Keratinocyte (primary cell): ENCODE results near the gene MAD1L1. TPM values are rescaled to one million over a fixed set of nuclear protein-coding genes. Genes with fewer than 3 reads are reported as not detected.

ENCODE experiments used
- DNase-seq: peaks from one replicate; pipeline ENCODE4 v3.0.0-alpha.2; 2011; ENCODE audit warnings: low read depth, missing footprints, low spot score
- FAIRE-seq: peaks from 2 replicates; lab custom pipeline; 2011; peaks lifted over from hg19 to GRCh38; lab: Jason Lieb, UNC
- H2AFZ ChIP-seq: 2 replicates; pipeline ENCODE4 v1.6.0; 2012; ENCODE audit warnings: low read length, control low read depth, inconsistent platforms; ENCODE audit not compliant: control insufficient read depth
- H3K27ac ChIP-seq: 2 replicates; pipeline ENCODE4 v1.5.1; 2011; ENCODE audit warnings: low read length; ENCODE audit not compliant: control insufficient read depth, insufficient read depth
- H3K27me3 ChIP-seq: 3 replicates; pipeline ENCODE4 v1.6.0; 2011; ENCODE audit warnings: low read length; ENCODE audit not compliant: control insufficient read depth, insufficient read depth; ENCODE audit errors: extremely low read depth
- H3K36me3 ChIP-seq, 2 experiments: 2 replicates in 1 of 2; 3 replicates in 1 of 2; pipeline ENCODE4 v1.5.1; 2011; ENCODE audit warnings: low read length in 2 of 2, mild to moderate bottlenecking in 1 of 2; ENCODE audit not compliant: control insufficient read depth in 2 of 2, insufficient read depth in 2 of 2; ENCODE audit errors: extremely low read depth in 1 of 2
- H3K4me1 ChIP-seq: 3 replicates; pipeline ENCODE4 v1.5.1; 2011; ENCODE audit warnings: low read length; ENCODE audit not compliant: control insufficient read depth, insufficient read depth; ENCODE audit errors: extremely low read depth
- H3K4me2 ChIP-seq: 3 replicates; pipeline ENCODE4 v1.6.0; 2011; ENCODE audit warnings: low read depth, low read length; ENCODE audit not compliant: control insufficient read depth, insufficient read depth; ENCODE audit errors: extremely low read depth
- H3K4me3 ChIP-seq, 3 experiments: fragments of 200-600 bp in 1 of 3; sonication (generic) in 1 of 3; 2 replicates in 2 of 3; 3 replicates in 1 of 3; pipeline ENCODE4 v1.5.1; 2011 to 2016; ENCODE audit warnings: low read length in 3 of 3, mild to moderate bottlenecking in 3 of 3, control low read depth in 2 of 3, inconsistent platforms in 1 of 3, low read depth in 1 of 3, mixed read lengths in 1 of 3, mixed run types in 1 of 3, moderate library complexity in 1 of 3; ENCODE audit not compliant: control insufficient read depth in 2 of 3, insufficient read depth in 2 of 3; ENCODE audit errors: extremely low read depth in 1 of 3
- H3K79me2 ChIP-seq: 2 replicates; pipeline ENCODE4 v1.6.0; 2012; ENCODE audit warnings: low read length; ENCODE audit not compliant: control insufficient read depth, insufficient read depth
- H3K9ac ChIP-seq: 3 replicates; pipeline ENCODE4 v1.6.0; 2011; ENCODE audit warnings: low read length; ENCODE audit not compliant: control insufficient read depth, insufficient read depth; ENCODE audit errors: extremely low read depth
- H3K9me1 ChIP-seq: 3 replicates; pipeline ENCODE4 v1.6.0; 2011; ENCODE audit warnings: low read length; ENCODE audit not compliant: control insufficient read depth, insufficient read depth; ENCODE audit errors: extremely low read depth
- H3K9me3 ChIP-seq: 2 replicates; pipeline ENCODE4 v1.5.1; 2012; ENCODE audit warnings: low read depth, low read length; ENCODE audit not compliant: control insufficient read depth
- H4K20me1 ChIP-seq: 3 replicates; pipeline ENCODE4 v1.6.0; 2011; ENCODE audit warnings: low read length; ENCODE audit not compliant: control insufficient read depth, insufficient read depth; ENCODE audit errors: extremely low read depth
- CTCF ChIP-seq, 3 experiments: IDR thresholded peaks in 1 of 3; conservative IDR thresholded peaks in 1 of 3; optimal IDR thresholded peaks in 1 of 3; 2 replicates in 2 of 3; 3 replicates in 1 of 3; pipeline versions ENCODE3 to v1.5.1; 2011; ENCODE audit warnings: low read length in 3 of 3, mild to moderate bottlenecking in 3 of 3, moderate library complexity in 2 of 3, control low read depth in 1 of 3, inconsistent platforms in 1 of 3; ENCODE audit not compliant: insufficient read depth in 2 of 3; ENCODE audit errors: extremely low read depth in 1 of 3
- EZH2 ChIP-seq: IDR thresholded peaks from one replicate; pipeline ENCODE4 v1.6.1; 2012; ENCODE audit warnings: inconsistent platforms, mild to moderate bottlenecking, low read length, moderate library complexity
- dilution Hi-C: fragments of 300-500 bp; cut with MboI; formaldehyde crosslinking; loops from one replicate; pipeline ENCODE4 v1.7.0; 2020; ENCODE audit warnings: low sequenced_read_pairs; ENCODE audit not compliant: extremely low pct_ligation_motif_present
- polyA plus RNA-seq, 5 experiments: library from polyadenylated mRNA; depleted of rRNA in 3 of 5; stranded (reverse) in 3 of 5; stranded (forward) in 1 of 5; unstranded in 1 of 5; fragments of >200 nt; gene quantifications; 1 replicate in 1 of 5; 2 replicates in 3 of 5; 3 replicates in 1 of 5; pipeline versions ENCODE4 v1.2.1 to v1.2.3, GENCODE V29; 2011 to 2012; ENCODE audit warnings: missing spikeins in 2 of 5, low read depth in 1 of 5, low replicate concordance in 1 of 5

The MAD1L1 gene
- polyA plus RNA-seq, 1 donor (not counting 4 experiments of a cell fraction or from before 2014, with no cell fraction given): 18.0 TPM

- TF ChIP-seq EZH2 (no peak), CTCF (optimal IDR thresholded peaks at IDR 0.05 in 1 of 3, IDR thresholded peaks at IDR 0.05 in 1 of 3, conservative IDR thresholded peaks at IDR 0.05 in 1 of 3; ENCODE audit: extremely low read depth in 1 of 3, insufficient read depth in 2 of 3, low read length in 3 of 3) (no peak)
- H3K4me2 ChIP-seq: no peak overlapping the region
- H4K20me1 ChIP-seq: no peaks in the 10 kb centered on the region
- H3K27me3 ChIP-seq: no peaks in the 10 kb centered on the region
- H3K79me2 ChIP-seq: no peaks in the 10 kb centered on the region
- no peak overlapping the region for H3K4me3 ChIP-seq
- no peak for FAIRE-seq
- H3K27ac ChIP-seq: no peak overlapping the region
- H3K4me1 ChIP-seq: no peaks in the 10 kb centered on the region
- H3K36me3 ChIP-seq: peaks cover 0 to 10% of the 10 kb centered on the region in 2 experiments
- dilution Hi-C loops: no loop called here
- no peak for DNase-seq
- H2AFZ ChIP-seq: no peak overlapping the region
- no peaks in the 10 kb centered on the region for H3K9me3 ChIP-seq
- H3K9ac ChIP-seq: no peak overlapping the region
- H3K9me1 ChIP-seq: no peaks in the 10 kb centered on the region
These were observed 152.7 kb downstream of the MAD1L1 start for GRCh38 chr7:2080060-2080387.

GRCh38 chr7:2079332-2080059, 153.2 kb downstream of the MAD1L1 start:
- no peak overlapping the region for H3K4me3 ChIP-seq
- DNase-seq: no peak
- no peak overlapping the region for H3K4me2 ChIP-seq
- H2AFZ ChIP-seq: no peak overlapping the region
- no peaks in the 10 kb centered on the region for H4K20me1 ChIP-seq
- no peak overlapping the region for H3K27ac ChIP-seq
- H3K9ac ChIP-seq: no peak overlapping the region
- no peaks in the 10 kb centered on the region for H3K79me2 ChIP-seq
- H3K36me3 ChIP-seq: peaks cover 0 to 10% of the 10 kb centered on the region in 2 experiments
- H3K9me3 ChIP-seq: no peaks in the 10 kb centered on the region
- no peak for TF ChIP-seq CTCF (optimal IDR thresholded peaks at IDR 0.05 in 1 of 3, IDR thresholded peaks at IDR 0.05 in 1 of 3, conservative IDR thresholded peaks at IDR 0.05 in 1 of 3; ENCODE audit: extremely low read depth in 1 of 3, insufficient read depth in 2 of 3, low read length in 3 of 3)
- TF ChIP-seq EZH2: no peak
- no peaks in the 10 kb centered on the region for H3K4me1 ChIP-seq
- dilution Hi-C loops: no loop called here
- FAIRE-seq: no peak
- no peaks in the 10 kb centered on the region for H3K9me1 ChIP-seq
- no peaks in the 10 kb centered on the region for H3K27me3 ChIP-seq
